ENCODE results near the gene SOX12. TPM values are rescaled to one million over a fixed set of nuclear protein-coding genes. Genes with fewer than 3 reads are reported as not detected.

The SOX12 gene
- total and polyA plus RNA-seq, 11 donors = 5.4 to 19.9 (median 10.6) TPM

- no peaks in the 10 kb centered on the region for H3K9me3 ChIP-seq
- peaks cover 5 to 42% (median 24%) of the 10 kb centered on the region in 12 donors for H3K4me1 ChIP-seq
- no peak overlapping the region for H3K4me3 ChIP-seq
- ATAC-seq (no peak), DNase-seq (no peak)
- TF ChIP-seq POLR2A (IDR thresholded peaks at IDR 0.05) (no peak), CTCF (IDR thresholded peaks at IDR 0.05) (no peak)
- intact Hi-C loops (cut with DNase I) = loop anchor here in 1 of 10 donors (5.0 kb wide), 1 partner anchor 38 kb away; no protein-coding TSS in a partner anchor
- H3K27me3 ChIP-seq = no peaks in the 10 kb centered on the region
- 82 to 88% (median 86%) methylated on average over 5 of the region's 5 CpGs for WGBS, 4 donors
- no peaks in the 10 kb centered on the region for H3K36me3 ChIP-seq
- no peak overlapping the region for H3K27ac ChIP-seq
Measured at GRCh38 chr20:294602-295001, 30.8 kb upstream of the SOX12 start.

GRCh38 chr20:295804-296203 lies 29.5 kb upstream of the SOX12 start:
- Histone ChIP-seq H3K4me3 (no peak overlapping the region), H3K27me3 (no peaks in the 10 kb centered on the region), H3K9me3 (no peaks in the 10 kb centered on the region), H3K36me3 (peaks cover 0 to 4% (median 0%) of the 10 kb centered on the region in 9 donors), H3K27ac (no peak overlapping the region), H3K4me1 (peaks cover 10 to 47% (median 31%) of the 10 kb centered on the region in 12 donors)
- intact Hi-C loops (cut with DNase I) = loop anchor here in 3 of 10 donors (2.0 to 5.0 kb wide), 3 partner anchors 29 to 36 kb away; partner anchors contain the start of gene SOX12 (in 1 of the 3)
- 79 to 91% (median 87%) methylated on average over 4 of the region's 4 CpGs for WGBS, 4 donors
- ATAC-seq (no peak), DNase-seq (no peak)
- TF ChIP-seq CTCF (IDR thresholded peaks at IDR 0.05) = no peak
- TF ChIP-seq POLR2A (IDR thresholded peaks at IDR 0.05) = no peak

- Histone ChIP-seq H3K27ac (peak within 1 kb of the TSS; percentile 96 to 100 (median 99)), H3K4me3 (peak within 1 kb of the TSS; percentile 66 to 99 (median 87)), H3K4me1 (peaks cover 13 to 53% (median 36%) of the 10 kb centered on the region in 12 donors), H3K9me3 (no peaks in the 10 kb centered on the region), H3K27me3 (no peaks in the 10 kb centered on the region), H3K36me3 (peaks cover 0 to 4% (median 0%) of the 10 kb centered on the region in 9 donors)
- ATAC-seq (peak; percentile 83 to 93 (median 90)), DNase-seq (peak; percentile 86 to 92 (median 90))
- WGBS, 4 donors = 0 to 1% (median 0%) methylated on average over 81 to 99 of the region's 99 CpGs
- TF ChIP-seq CTCF (IDR thresholded peaks at IDR 0.05) (peak in 5 of 12 donors; percentile 15 to 43 (median 27)), POLR2A (IDR thresholded peaks at IDR 0.05) (peak in 1 of 2 donors; percentile 28)
- intact Hi-C loops (cut with DNase I) = loop anchor here in 3 of 10 donors (2.0 to 5.0 kb wide), 3 partner anchors 27 to 35 kb away; partner anchors contain the start of gene SOX12 (in 1 of the 3)
Measured at GRCh38 chr20:297098-297924, 28.0 kb upstream of the SOX12 start, which contains the start of gene ZCCHC3. ZCCHC3 (plus strand) TSS chr20:297570; CDS start chr20:297587, 17 bp downstream.

Measured in heart left ventricle (tissue), 16 donors.